H9 (cell line): ENCODE results near the gene TP73. TPM values are rescaled to one million over a fixed set of nuclear protein-coding genes. Genes with fewer than 3 reads are reported as not detected.

Source experiments
- DNase-seq: peaks from one replicate; pipeline ENCODE4 v3.0.0-alpha.2; 2017
- H2AFZ ChIP-seq: one replicate; pipeline ENCODE4 v1.6.1; 2013; ENCODE audit warnings: mild to moderate bottlenecking, low read length, control low read depth, moderate library complexity
- H2AK5ac ChIP-seq: 2 replicates; pipeline ENCODE4 v1.6.1; 2013; ENCODE audit warnings: low read length, control low read depth, mixed read lengths; ENCODE audit not compliant: insufficient read length
- H2BK120ac ChIP-seq: one replicate; pipeline ENCODE4 v1.6.1; 2013; ENCODE audit warnings: low read depth, mild to moderate bottlenecking, low read length, control low read depth, inconsistent platforms; ENCODE audit not compliant: poor library complexity, severe bottlenecking
- H2BK12ac ChIP-seq: 2 replicates; pipeline ENCODE4 v1.6.1; 2013; ENCODE audit warnings: low read length, control low read depth, mixed read lengths, low read depth; ENCODE audit not compliant: insufficient read length
- H2BK15ac ChIP-seq: 2 replicates; pipeline ENCODE4 v1.6.1; 2013; ENCODE audit warnings: low read depth, low read length, control low read depth
- H2BK20ac ChIP-seq: one replicate; pipeline ENCODE4 v1.6.1; 2013; ENCODE audit warnings: low read depth, mild to moderate bottlenecking, low read length, control low read depth, inconsistent platforms; ENCODE audit not compliant: poor library complexity, severe bottlenecking
- H2BK5ac ChIP-seq: 2 replicates; pipeline ENCODE4 v1.6.1; 2013; ENCODE audit warnings: low read length, control low read depth, mixed read lengths; ENCODE audit not compliant: insufficient read length
- H3K14ac ChIP-seq: 2 replicates; pipeline ENCODE4 v1.6.1; 2013; ENCODE audit warnings: low read length, control low read depth; ENCODE audit not compliant: insufficient read depth
- H3K18ac ChIP-seq: 2 replicates; pipeline ENCODE4 v1.6.1; 2013; ENCODE audit warnings: low read depth, mild to moderate bottlenecking, mixed read lengths, low read length, control low read depth; ENCODE audit not compliant: insufficient read length
- H3K23ac ChIP-seq: 2 replicates; pipeline ENCODE4 v1.6.1; 2013; ENCODE audit warnings: low read length, control low read depth, mixed read lengths, low read depth; ENCODE audit not compliant: insufficient read length
- H3K23me2 ChIP-seq: 2 replicates; pipeline ENCODE4 v1.6.1; 2013; ENCODE audit warnings: low read depth, mild to moderate bottlenecking, mixed read lengths, low read length, control low read depth; ENCODE audit not compliant: insufficient read length, poor library complexity, severe bottlenecking
- H3K27ac ChIP-seq: 2 replicates; pipeline ENCODE4 v1.5.1; 2013; ENCODE audit warnings: low read length, control low read depth, mixed read lengths, low read depth; ENCODE audit not compliant: insufficient read length
- H3K27me3 ChIP-seq: 2 replicates; pipeline ENCODE4 v1.6.1; 2013; ENCODE audit warnings: low read length, control low read depth, inconsistent platforms; ENCODE audit not compliant: insufficient read depth
- H3K4ac ChIP-seq: 2 replicates; pipeline ENCODE4 v1.6.1; 2013; ENCODE audit warnings: low read depth, mild to moderate bottlenecking, control low read depth, inconsistent platforms, low read length, moderate library complexity
- H3K4me1 ChIP-seq: 2 replicates; pipeline ENCODE4 v1.6.1; 2013; ENCODE audit warnings: low read length, control low read depth, inconsistent platforms; ENCODE audit not compliant: insufficient read depth
- H3K4me2 ChIP-seq: 2 replicates; pipeline ENCODE4 v1.6.1; 2013; ENCODE audit warnings: low read length, control low read depth, mixed read lengths; ENCODE audit not compliant: insufficient read length, insufficient read depth
- H3K56ac ChIP-seq: 2 replicates; pipeline ENCODE4 v1.6.1; 2013; ENCODE audit warnings: low read depth, mild to moderate bottlenecking, mixed read lengths, low read length, control low read depth; ENCODE audit not compliant: insufficient read length
- H3K79me1 ChIP-seq: 2 replicates; pipeline ENCODE4 v1.6.1; 2013; ENCODE audit warnings: low read depth, mild to moderate bottlenecking, moderate library complexity, low read length, control low read depth, inconsistent platforms; ENCODE audit not compliant: insufficient read depth, poor library complexity, severe bottlenecking
- H3K79me2 ChIP-seq: 2 replicates; pipeline ENCODE4 v1.6.1; 2013; ENCODE audit warnings: low read length, control low read depth, inconsistent platforms; ENCODE audit not compliant: insufficient read depth
- H3K9ac ChIP-seq: 2 replicates; pipeline ENCODE4 v1.6.1; 2013; ENCODE audit warnings: low read length, control low read depth, mixed read lengths; ENCODE audit not compliant: insufficient read length; ENCODE audit errors: extremely low read depth
- H3K9me3 ChIP-seq: one replicate; pipeline ENCODE4 v1.6.1; 2013; ENCODE audit warnings: low read depth, low read length, inconsistent platforms; ENCODE audit not compliant: control insufficient read depth
- H3T11ph ChIP-seq: one replicate; pipeline ENCODE4 v1.6.1; 2013; ENCODE audit warnings: mild to moderate bottlenecking, low read length, control low read depth, inconsistent platforms
- H4K20me1 ChIP-seq: one replicate; pipeline ENCODE4 v1.6.1; 2013; ENCODE audit not compliant: control insufficient read depth, insufficient read length, insufficient read depth
- H4K5ac ChIP-seq: 2 replicates; pipeline ENCODE4 v1.6.1; 2013; ENCODE audit warnings: low read depth, mild to moderate bottlenecking, mixed read lengths, low read length, control low read depth; ENCODE audit not compliant: insufficient read length
- H4K8ac ChIP-seq: replicated peaks from 2 replicates; pipeline ENCODE4 v1.6.1; 2013; ENCODE audit warnings: low read length, control low read depth, mixed read lengths, low read depth; ENCODE audit not compliant: insufficient read length
- H4K91ac ChIP-seq: 2 replicates; pipeline ENCODE4 v1.6.1; 2013; ENCODE audit warnings: low read depth, mild to moderate bottlenecking, moderate library complexity, mixed read lengths, low read length, control low read depth; ENCODE audit not compliant: insufficient read length
- H3K27ac Mint-ChIP-seq, 3 experiments: 2 replicates in 2 of 3; 3 replicates in 1 of 3; pipeline ENCODE4 v1.8.0; 2020 to 2021; ENCODE audit warnings: mixed read lengths in 3 of 3, mild to moderate bottlenecking in 1 of 3, moderate library complexity in 1 of 3
- H3K27me3 Mint-ChIP-seq: 2 replicates; pipeline ENCODE4 v1.8.0; 2021; ENCODE audit warnings: low read depth, mild to moderate bottlenecking, moderate library complexity, mixed read lengths
- H3K36me3 Mint-ChIP-seq, 3 experiments: 2 replicates in 2 of 3; 3 replicates in 1 of 3; pipeline ENCODE4 v1.8.0; 2020 to 2021; ENCODE audit warnings: low read depth in 3 of 3, mixed read lengths in 3 of 3; ENCODE audit not compliant: insufficient read depth in 1 of 3
- H3K4me1 Mint-ChIP-seq, 2 experiments: 2 replicates each; pipeline ENCODE4 v1.8.0; 2020; ENCODE audit warnings: mixed read lengths in 2 of 2
- H3K4me3 Mint-ChIP-seq, 2 experiments: 2 replicates in 1 of 2; 3 replicates in 1 of 2; pipeline ENCODE4 v1.8.0; 2020 to 2021; ENCODE audit warnings: mild to moderate bottlenecking in 2 of 2, mixed read lengths in 2 of 2, moderate library complexity in 1 of 2
- H3K9me3 Mint-ChIP-seq, 2 experiments: 2 replicates in 1 of 2; 3 replicates in 1 of 2; pipeline ENCODE4 v1.8.0; 2020; ENCODE audit warnings: mild to moderate bottlenecking in 2 of 2, mixed read lengths in 2 of 2, moderate library complexity in 1 of 2
- CTCF ChIP-seq: fragments of 200-600 bp; sonication (generic); conservative IDR thresholded peaks from 3 replicates; pipeline ENCODE4 v1.8.0; 2021; ENCODE audit warnings: antibody characterized with exemption, mild to moderate bottlenecking
- WGBS: extraction: QIAGEN DNeasy Blood & Tissue Kit; methylation state at CpG from one replicate; pipeline ENCODE4 v1.1.7; 2013; ENCODE audit warnings: missing lambda C conversion rate, low lambda C conversion rate, mixed read lengths; ENCODE audit not compliant: insufficient read length; ENCODE audit errors: extremely low coverage; 5-methylcytosine and 5-hydroxymethylcytosine counted together
- total RNA-seq: library from RNA; stranded (reverse); gene quantifications from 2 replicates; pipeline ENCODE4 v1.2.1, GENCODE V29; 2021

The TP73 gene
- total RNA-seq, 1 experiment from 2014 or later, result 4.7 TPM

GRCh38 chr1:3657578-3658230 is 5.4 kb downstream of the TP73 start:
- Mint-ChIP-seq H3K27ac (peak overlapping the region in 1 of 3 experiments; percentile 35; a peak in 1 of 7 replicates), H3K4me1 (peaks cover 17 to 22% of the 10 kb centered on the region in 2 experiments), H3K4me3 (no peak overlapping the region), H3K27me3 (peaks cover 79% of the 10 kb centered on the region), H3K9me3 (peaks cover 0 to 2% of the 10 kb centered on the region in 2 experiments; a peak in 1 of 5 replicates), H3K36me3 (no peaks in the 10 kb centered on the region)
- Histone ChIP-seq H2BK20ac (no peak overlapping the region), H3K79me2 (no peaks in the 10 kb centered on the region), H2BK120ac (no peak overlapping the region), H3K9me3 (no peaks in the 10 kb centered on the region), H2AK5ac (no peak overlapping the region), H3K9ac (no peak overlapping the region), H3K23ac (no peak overlapping the region), H4K8ac (no peak overlapping the region), H3K14ac (no peak overlapping the region; the same call in 1 of the 2 replicates), H3K18ac (no peak overlapping the region), H4K5ac (no peak overlapping the region), H3K56ac (no peak overlapping the region), H3T11ph (no peak overlapping the region), H2AFZ (no peak overlapping the region), H3K27ac (no peak overlapping the region), H3K4me1 (no peaks in the 10 kb centered on the region), H2BK5ac (no peak overlapping the region), H4K20me1 (no peaks in the 10 kb centered on the region), H2BK12ac (no peak overlapping the region), H3K4ac (no peak overlapping the region), H2BK15ac (no peak overlapping the region), H4K91ac (no peak overlapping the region), H3K4me2 (no peak overlapping the region), H3K79me1 (no peaks in the 10 kb centered on the region), H3K27me3 (peaks cover 20% of the 10 kb centered on the region), H3K23me2 (peaks cover 4% of the 10 kb centered on the region)
- DNase-seq, result no peak
- no peak for TF ChIP-seq CTCF
- no CpG with 5 or more reads among the region's 26 CpGs for WGBS
